ENCODE data around the gene ZC3H13. TPM values are rescaled to one million over a fixed set of nuclear protein-coding genes. Genes with fewer than 3 reads are reported as not detected.

The ZC3H13 gene
- total RNA-seq, 2 experiments from 2014 or later = 40.1 to 41.8 TPM

GRCh38 chr13:46015366-46015765 is 37.2 kb downstream of the ZC3H13 start:
- POLR2A ChIA-PET = interaction anchor here (1.1 kb wide), 1 partner anchor 37 kb away, joined by 3 read pairs; the partner anchor contains the start of gene ZC3H13
- no peak overlapping the region for H3K27ac Mint-ChIP-seq
- CTCF ChIA-PET = no interaction called here
- no peak for ATAC-seq
- no peaks in the 10 kb centered on the region for H3K4me1 Mint-ChIP-seq (ENCODE audit: low read depth)
- no peaks in the 10 kb centered on the region for H3K9me3 Mint-ChIP-seq
- peaks cover 26% of the 10 kb centered on the region for H3K36me3 Mint-ChIP-seq (ENCODE audit: low read depth)
- TF ChIP-seq CTCF (IDR thresholded peaks at IDR 0.05) = no peak
- DNase-seq = no peak
- intact Hi-C loops (cut with micrococcal nuclease) = no loop called here
- H3K4me3 Mint-ChIP-seq = no peak overlapping the region
- H3K27me3 Mint-ChIP-seq = no peaks in the 10 kb centered on the region

- ATAC-seq = no peak
- H3K4me1 Mint-ChIP-seq (ENCODE audit: low read depth) = no peaks in the 10 kb centered on the region
- ChIA-PET CTCF (no interaction called here), POLR2A (no interaction called here)
- H3K27ac Mint-ChIP-seq = no peak overlapping the region
- H3K4me3 Mint-ChIP-seq = no peak overlapping the region
- TF ChIP-seq CTCF (IDR thresholded peaks at IDR 0.05) = no peak
- no peaks in the 10 kb centered on the region for H3K27me3 Mint-ChIP-seq
- intact Hi-C loops (cut with micrococcal nuclease) = no loop called here
- no peak for DNase-seq
- H3K9me3 Mint-ChIP-seq = no peaks in the 10 kb centered on the region
- H3K36me3 Mint-ChIP-seq (ENCODE audit: low read depth) = peaks cover 29% of the 10 kb centered on the region
Measured at GRCh38 chr13:46012404-46012803, 40.1 kb downstream of the ZC3H13 start.

DNA sequence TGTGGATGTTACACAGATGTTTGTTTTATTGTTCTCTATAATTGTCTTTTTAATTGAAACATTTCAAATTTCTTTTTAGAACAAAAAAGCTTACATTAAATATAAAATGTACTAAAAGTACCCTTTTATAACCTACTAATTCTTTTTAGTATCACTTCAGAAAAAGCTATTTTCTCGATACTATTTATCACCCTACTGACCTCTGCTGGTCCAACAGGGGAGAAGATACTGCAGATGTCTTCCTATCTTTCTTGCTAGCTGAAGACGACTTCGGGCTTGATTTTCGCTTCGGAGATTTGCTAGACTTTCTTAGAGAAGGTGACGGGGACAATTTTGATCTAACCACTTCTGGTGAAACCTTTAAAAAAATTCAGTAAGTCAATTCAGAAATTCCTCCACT is 42.4 kb downstream of the ZC3H13 start:
- ATAC-seq (no peak), DNase-seq (no peak)
- H3K9me3 Mint-ChIP-seq = no peaks in the 10 kb centered on the region
- no peak overlapping the region for H3K27ac Mint-ChIP-seq
- intact Hi-C loops (cut with micrococcal nuclease) = no loop called here
- POLR2A ChIA-PET = interaction anchor here (0.6 kb wide), 1 partner anchor 16 kb away, joined by 3 read pairs; no protein-coding TSS in a partner anchor
- H3K4me1 Mint-ChIP-seq (ENCODE audit: low read depth) = no peaks in the 10 kb centered on the region
- no peak overlapping the region for H3K4me3 Mint-ChIP-seq
- no peaks in the 10 kb centered on the region for H3K27me3 Mint-ChIP-seq
- H3K36me3 Mint-ChIP-seq (ENCODE audit: low read depth) = peaks cover 22% of the 10 kb centered on the region
- CTCF ChIA-PET = interaction anchor here (1.3 to 1.6 kb wide), 2 partner anchors 19 to 70 kb away, joined by 4 read pairs; no protein-coding TSS in a partner anchor
- no peak for TF ChIP-seq CTCF (IDR thresholded peaks at IDR 0.05)

GRCh38 chr13:46008631-46009030 is 43.9 kb downstream of the ZC3H13 start:
- POLR2A ChIA-PET = no interaction called here
- no peaks in the 10 kb centered on the region for H3K27me3 Mint-ChIP-seq
- CTCF ChIA-PET = interaction anchor here (1.0 to 1.3 kb wide), 2 partner anchors 313 to 385 kb away, joined by 4 read pairs; no protein-coding TSS in a partner anchor

More at GRCh38 chr13:46008631-46009030, 43.9 kb downstream of the ZC3H13 start:
- no peak for DNase-seq
- Mint-ChIP-seq H3K4me1 (ENCODE audit: low read depth) (no peaks in the 10 kb centered on the region), H3K4me3 (no peak overlapping the region), H3K27ac (no peak overlapping the region), H3K36me3 (ENCODE audit: low read depth) (peaks cover 26% of the 10 kb centered on the region), H3K9me3 (no peaks in the 10 kb centered on the region)
- no peak for ATAC-seq
- no peak for TF ChIP-seq CTCF (IDR thresholded peaks at IDR 0.05)
- intact Hi-C loops (cut with micrococcal nuclease) = no loop called here
